NOMO-1 (cell line): ENCODE measurements around the gene ZNF678.
"Not testable (repeated sequence)": the region's sequence is repeated elsewhere in the genome, so short reads cannot be mapped to it uniquely, and the experiment has no call there.

Source experiments
- DNase-seq, 2 experiments: peaks; one replicate each; lab custom pipeline; 2025; ENCODE audit not compliant: unreplicated experiment in 2 of 2; lab: John Stamatoyannopoulos, UW

ZNF678 gene

GRCh38 chr1:227589777-227590176, 26.4 kb downstream of the ZNF678 start:
- DNase-seq = not testable (repeated sequence)

GRCh38 chr1:227596222-227596621, 32.9 kb downstream of the ZNF678 start:
- DNase-seq = not testable (repeated sequence)

GRCh38 chr1:227603327-227603726, 40.0 kb downstream of the ZNF678 start:
- DNase-seq = no peak

GRCh38 chr1:227604446-227604845, 41.1 kb downstream of the ZNF678 start:
- DNase-seq = no peak

GRCh38 chr1:227606271-227606670, 42.9 kb downstream of the ZNF678 start:
- not testable (repeated sequence) for DNase-seq

GRCh38 chr1:227607336-227607898, 44.1 kb downstream of the ZNF678 start:
- DNase-seq = no peak

- no peak for DNase-seq
These were observed 49.3 kb downstream of the ZNF678 start for GRCh38 chr1:227612658-227613057.

- DNase-seq = no peak
These were observed 50.2 kb downstream of the ZNF678 start for GRCh38 chr1:227613526-227613925.

GRCh38 chr1:227621211-227621610, 57.9 kb downstream of the ZNF678 start:
- no peak for DNase-seq

- DNase-seq = no peak
These were observed 59.6 kb downstream of the ZNF678 start for GRCh38 chr1:227622739-227623475.

- no peak for DNase-seq
These were observed 69.0 kb downstream of the ZNF678 start for GRCh38 chr1:227632325-227632724.

GRCh38 chr1:227635596-227635995, 72.2 kb downstream of the ZNF678 start:
- DNase-seq = no peak

- no peak for DNase-seq
These were observed 91.1 kb downstream of the ZNF678 start for GRCh38 chr1:227654431-227654830.

- DNase-seq = no peak
These were observed 91.7 kb downstream of the ZNF678 start for GRCh38 chr1:227654858-227655752.

GRCh38 chr1:227661495-227661894, 98.1 kb downstream of the ZNF678 start:
- no peak for DNase-seq

- no peak for DNase-seq
These were observed 99.6 kb downstream of the ZNF678 start for GRCh38 chr1:227662933-227663332.

- DNase-seq = no peak
These were observed 102.9 kb downstream of the ZNF678 start for GRCh38 chr1:227666286-227666685.

- DNase-seq = no peak
These were observed 110.1 kb downstream of the ZNF678 start for GRCh38 chr1:227673441-227673840.

GRCh38 chr1:227685807-227686206, 122.5 kb downstream of the ZNF678 start:
- no peak for DNase-seq

- no peak for DNase-seq
These were observed 134.0 kb downstream of the ZNF678 start for GRCh38 chr1:227697321-227697864.

GRCh38 chr1:227701631-227702030, 138.3 kb downstream of the ZNF678 start:
- not testable (repeated sequence) for DNase-seq
